OCI-LY7 (cell line): Measurements from ENCODE around the gene ATOSB. TPM values are rescaled to one million over a fixed set of nuclear protein-coding genes. Genes with fewer than 3 reads are reported as not detected.
A peak's percentile ranks its signal among the peaks of the same experiment; 100 is the strongest.

Experiments used
- BruUV-seq: library from RNA; stranded (reverse); fragments of 400-500 nt; replicated peaks from 2 replicates; lab custom pipeline; 2021; lab: Mats Ljungman, UMichigan
- CTCF ChIA-PET: fragments of 300-600 bp; sonication (Branson Sonifier 250); formaldehyde crosslinking; loops from one replicate; lab custom pipeline; 2022; ENCODE audit warnings: antibody characterized with exemption; ENCODE audit not compliant: unreplicated experiment; lab: Charles Lee
- POLR2A ChIA-PET: fragments of 300-600 bp; sonication (Branson Sonifier 250); formaldehyde crosslinking; loops from one replicate; lab custom pipeline; 2022; ENCODE audit warnings: antibody characterized with exemption; lab: Charles Lee
- DNase-seq: peaks from one replicate; pipeline ENCODE4 v3.0.0-alpha.2; 2015; ENCODE audit warnings: low spot score
- H2AFZ ChIP-seq: fragments of 200-600 bp; sonication (generic), shearing (Covaris generic); 2 replicates; pipeline ENCODE4 v1.6.1; 2014; ENCODE audit warnings: mild to moderate bottlenecking, antibody characterized with exemption, low read length, moderate library complexity
- H3K27ac ChIP-seq: fragments of 200-600 bp; sonication (generic); 2 replicates; pipeline ENCODE4 v1.5.1; 2014; ENCODE audit warnings: mixed run types, low read depth, mild to moderate bottlenecking, moderate library complexity, low read length, inconsistent platforms; ENCODE audit not compliant: poor library complexity, severe bottlenecking
- H3K36me3 ChIP-seq: fragments of 200-600 bp; sonication (generic); 2 replicates; pipeline ENCODE4 v1.6.1; 2014; ENCODE audit warnings: mild to moderate bottlenecking, antibody characterized with exemption, low read length, moderate library complexity, mixed read lengths; ENCODE audit not compliant: insufficient read depth
- H3K4me1 ChIP-seq: fragments of 200-600 bp; sonication (generic); 2 replicates; pipeline ENCODE4 v1.5.1; 2014; ENCODE audit warnings: mild to moderate bottlenecking, low read length; ENCODE audit not compliant: insufficient read depth, poor library complexity, severe bottlenecking
- H3K4me2 ChIP-seq: fragments of 200-600 bp; sonication (generic); 2 replicates; pipeline ENCODE4 v1.6.1; 2014; ENCODE audit warnings: mild to moderate bottlenecking, low read length
- H3K4me3 ChIP-seq: fragments of 200-600 bp; sonication (generic); 2 replicates; pipeline ENCODE4 v1.5.1; 2014; ENCODE audit warnings: mild to moderate bottlenecking, low read depth, low read length; ENCODE audit not compliant: poor library complexity, severe bottlenecking
- H3K79me2 ChIP-seq: fragments of 200-600 bp; sonication (generic); 2 replicates; pipeline ENCODE4 v1.6.1; 2016; ENCODE audit warnings: low read depth, mild to moderate bottlenecking, low read length, moderate library complexity, mixed read lengths; ENCODE audit not compliant: insufficient read depth
- H3K9me2 ChIP-seq: fragments of 200-600 bp; sonication (generic); 2 replicates; pipeline ENCODE4 v1.6.1; 2016; ENCODE audit warnings: mild to moderate bottlenecking, low read length, mixed read lengths; ENCODE audit not compliant: insufficient read depth
- H3K9me3 ChIP-seq: fragments of 200-600 bp; sonication (generic); 2 replicates; pipeline ENCODE4 v1.6.1; 2014; ENCODE audit warnings: mild to moderate bottlenecking, mixed run types, low read length, mixed read lengths
- H4K20me1 ChIP-seq: fragments of 200-600 bp; sonication (generic); 2 replicates; pipeline ENCODE4 v1.6.1; 2014; ENCODE audit warnings: mild to moderate bottlenecking, antibody characterized with exemption, low read length, moderate library complexity, mixed read lengths; ENCODE audit not compliant: insufficient read depth
- EZH2phosphoT487 ChIP-seq: fragments of 200-600 bp; sonication (generic); IDR thresholded peaks from 2 replicates; pipeline ENCODE4 v1.6.1; 2018; ENCODE audit warnings: low read depth, borderline replicate concordance, mild to moderate bottlenecking, mixed run types, antibody characterized with exemption, low read length, moderate library complexity, mixed read lengths
- intact Hi-C: fragments of 100-400 bp; cut with micrococcal nuclease; formaldehyde crosslinking; loops from one replicate; pipeline ENCODE4 v1.10.0; 2022; ENCODE audit not compliant: unreplicated experiment
- total RNA-seq, 2 experiments: library from RNA; depleted of rRNA in 1 of 2; stranded (reverse); fragments of >200 nt in 1 of 2; shearing (Covaris generic) in 1 of 2; gene quantifications; 2 replicates each; pipeline ENCODE4 v1.2.3, GENCODE V29; 2014 to 2022
- TF ChIP-seq, protein P1 (sequence below): fragments of 200-600 bp; sonication (generic); conservative IDR thresholded peaks from 2 replicates; pipeline ENCODE4 v1.5.1; 2014; ENCODE audit warnings: mild to moderate bottlenecking, antibody characterized with exemption, low read length, moderate library complexity, mixed read lengths

The ATOSB gene
- total RNA-seq, 2 experiments from 2014 or later, result 1.4 to 4.7 TPM

DNA sequence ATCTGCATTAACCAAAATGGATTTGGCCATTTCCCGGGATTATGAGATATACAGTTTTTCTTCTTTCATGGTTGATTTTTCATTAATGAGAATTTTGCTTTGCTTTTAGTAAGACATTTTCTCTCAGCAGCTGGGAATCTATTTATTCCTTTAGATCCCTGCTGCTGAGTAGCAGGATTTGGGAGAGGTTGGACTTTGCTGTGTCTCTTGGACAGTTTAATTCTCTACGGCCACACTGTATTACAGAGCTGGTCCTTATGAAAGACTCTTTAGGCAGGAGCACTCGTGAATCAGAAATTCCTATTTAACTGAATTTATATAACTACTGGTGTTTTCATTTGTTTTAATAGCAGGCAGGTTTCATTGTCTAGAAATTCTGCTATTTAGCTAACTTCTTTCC, 47.8 kb upstream of the ATOSB start:
- H3K4me2 ChIP-seq, result no peak overlapping the region
- H3K27ac ChIP-seq, result no peak overlapping the region
- H4K20me1 ChIP-seq, result no peaks in the 10 kb centered on the region
- no peaks in the 10 kb centered on the region for H3K79me2 ChIP-seq
- no peaks in the 10 kb centered on the region for H3K9me2 ChIP-seq
- no peaks in the 10 kb centered on the region for H3K9me3 ChIP-seq
- H3K4me1 ChIP-seq, result peaks cover 26% of the 10 kb centered on the region
- BruUV-seq, result no TSS peak
- H3K36me3 ChIP-seq, result no peaks in the 10 kb centered on the region
- DNase-seq, result no peak
- no peak overlapping the region for H3K4me3 ChIP-seq
- CTCF ChIA-PET, result no interaction called here
- no peak overlapping the region for H2AFZ ChIP-seq
- intact Hi-C loops, result loop anchor here (5.0 kb wide), 1 partner anchor 176 kb away; the partner anchor contains the start of gene DNAJB5
- POLR2A ChIA-PET, result interaction anchor here (0.9 to 1.7 kb wide), 2 partner anchors 26 to 78 kb away, joined by 3 read pairs; no protein-coding TSS in a partner anchor
- TF ChIP-seq, protein P1, sequence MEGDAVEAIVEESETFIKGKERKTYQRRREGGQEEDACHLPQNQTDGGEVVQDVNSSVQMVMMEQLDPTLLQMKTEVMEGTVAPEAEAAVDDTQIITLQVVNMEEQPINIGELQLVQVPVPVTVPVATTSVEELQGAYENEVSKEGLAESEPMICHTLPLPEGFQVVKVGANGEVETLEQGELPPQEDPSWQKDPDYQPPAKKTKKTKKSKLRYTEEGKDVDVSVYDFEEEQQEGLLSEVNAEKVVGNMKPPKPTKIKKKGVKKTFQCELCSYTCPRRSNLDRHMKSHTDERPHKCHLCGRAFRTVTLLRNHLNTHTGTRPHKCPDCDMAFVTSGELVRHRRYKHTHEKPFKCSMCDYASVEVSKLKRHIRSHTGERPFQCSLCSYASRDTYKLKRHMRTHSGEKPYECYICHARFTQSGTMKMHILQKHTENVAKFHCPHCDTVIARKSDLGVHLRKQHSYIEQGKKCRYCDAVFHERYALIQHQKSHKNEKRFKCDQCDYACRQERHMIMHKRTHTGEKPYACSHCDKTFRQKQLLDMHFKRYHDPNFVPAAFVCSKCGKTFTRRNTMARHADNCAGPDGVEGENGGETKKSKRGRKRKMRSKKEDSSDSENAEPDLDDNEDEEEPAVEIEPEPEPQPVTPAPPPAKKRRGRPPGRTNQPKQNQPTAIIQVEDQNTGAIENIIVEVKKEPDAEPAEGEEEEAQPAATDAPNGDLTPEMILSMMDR, result no peak
- TF ChIP-seq EZH2phosphoT487, result no peak

DNA sequence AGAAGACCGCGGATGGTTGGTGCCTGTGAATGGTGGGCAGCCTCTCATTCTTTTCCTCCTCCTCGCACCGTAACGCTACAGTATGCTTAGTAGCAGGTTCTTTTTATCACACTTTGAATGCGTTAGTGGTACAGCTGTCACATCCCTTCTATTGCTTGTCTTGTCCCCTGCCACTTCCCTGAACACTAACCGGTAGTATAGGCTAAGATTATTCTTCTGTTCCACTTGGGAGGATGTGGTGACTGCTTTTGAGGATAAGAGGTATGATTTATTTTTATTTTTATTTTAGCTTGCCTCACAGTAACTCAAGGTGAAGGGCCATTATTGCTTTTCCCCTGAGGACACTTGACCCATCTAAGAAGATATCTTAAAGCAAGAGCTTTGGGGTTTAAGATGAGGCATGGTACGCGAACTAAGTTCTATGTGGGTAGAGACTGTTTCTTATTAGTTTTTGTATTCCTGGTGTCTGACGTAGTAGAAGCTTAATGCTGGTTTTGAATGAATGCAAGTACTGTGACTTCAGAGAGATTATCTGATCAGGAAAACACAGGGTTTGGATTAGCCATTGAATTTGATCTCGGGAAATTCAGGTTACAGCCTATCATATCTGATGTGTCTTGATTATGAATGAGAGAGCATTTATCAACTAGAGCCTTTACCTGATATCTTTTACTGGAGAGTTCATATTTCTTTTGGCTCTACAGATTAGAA, 47.1 kb upstream of the ATOSB start:
- Histone ChIP-seq H4K20me1 (no peaks in the 10 kb centered on the region), H3K9me2 (no peaks in the 10 kb centered on the region), H3K4me1 (peaks cover 32% of the 10 kb centered on the region), H3K36me3 (no peaks in the 10 kb centered on the region), H2AFZ (peak overlapping the region; percentile 94), H3K4me2 (peak overlapping the region; percentile 73), H3K4me3 (peak overlapping the region; percentile 79), H3K27ac (no peak overlapping the region), H3K9me3 (no peaks in the 10 kb centered on the region), H3K79me2 (no peaks in the 10 kb centered on the region)
- POLR2A ChIA-PET, result interaction anchor here (0.9 to 1.7 kb wide), 3 partner anchors 26 to 79 kb away, joined by 3 read pairs; no protein-coding TSS in a partner anchor
- intact Hi-C loops, result loop anchor here (1.0 to 5.0 kb wide), 2 partner anchors 46 to 175 kb away; partner anchors contain the start of gene DNAJB5
- DNase-seq, result peak; percentile 11
- CTCF ChIA-PET, result interaction anchor here (0.6 kb wide), 1 partner anchor 281 kb away, joined by 3 read pairs; no protein-coding TSS in a partner anchor
- TF ChIP-seq, protein P1, result no peak
- no peak for TF ChIP-seq EZH2phosphoT487
- no TSS peak for BruUV-seq
